Measurements from ENCODE around the gene PDE1A. TPM values are rescaled to one million over a fixed set of nuclear protein-coding genes. Genes with fewer than 3 reads are reported as not detected.

Gene PDE1A
- total RNA-seq, 2 experiments from 2014 or later, result not detected

DNA sequence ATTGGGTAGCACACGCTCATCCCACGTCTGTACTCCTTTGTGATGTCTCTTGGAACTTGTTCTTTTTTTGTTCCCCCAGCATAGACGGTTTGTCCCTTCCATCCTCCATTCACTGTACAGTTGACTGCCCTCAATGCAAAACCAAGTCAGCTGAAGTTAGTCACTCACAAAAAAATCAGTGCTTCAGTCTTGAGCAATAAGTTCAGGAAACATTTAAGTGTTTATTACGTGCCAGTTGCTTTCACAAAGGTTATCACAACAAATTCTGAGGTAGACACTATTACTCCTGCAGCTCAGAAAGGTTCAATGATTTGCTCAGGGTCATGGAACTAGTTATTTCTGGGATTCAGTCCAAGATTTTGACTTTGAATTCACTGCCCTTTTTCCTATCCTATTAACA lies 102.2 kb downstream of the PDE1A start:
- no peak overlapping the region for H3K4me3 Mint-ChIP-seq
- ChIA-PET CTCF (no interaction called here), POLR2A (no interaction called here)
- ATAC-seq (ENCODE audit: poor library complexity), result no peak
- no peaks in the 10 kb centered on the region for H3K36me3 Mint-ChIP-seq (ENCODE audit: low read depth)
- H3K4me1 ChIP-seq (ENCODE audit: insufficient read depth, low read length), result no peaks in the 10 kb centered on the region
- no peaks in the 10 kb centered on the region for H3K36me3 ChIP-seq (ENCODE audit: insufficient read depth, low read length)
- H3K4me3 ChIP-seq (ENCODE audit: low read length), result no peak overlapping the region
- no peak for TF ChIP-seq CTCF (IDR thresholded peaks at IDR 0.05)
- no peak overlapping the region for H3K27ac ChIP-seq (ENCODE audit: low read depth in 1 of 2, low read length in 2 of 2)
- H3K27me3 Mint-ChIP-seq, result no peaks in the 10 kb centered on the region
- no peak for DNase-seq
- H3K27me3 ChIP-seq (ENCODE audit: control insufficient read depth in 1 of 2, insufficient read depth in 2 of 2, low read length in 2 of 2), result no peaks in the 10 kb centered on the region
- no peak overlapping the region for H3K27ac Mint-ChIP-seq
- intact Hi-C loops (cut with DNase I, micrococcal nuclease), result no loop called here
- H3K9me3 ChIP-seq (ENCODE audit: control insufficient read depth in 1 of 2, insufficient read depth in 1 of 2, low read length in 2 of 2), result no peaks in the 10 kb centered on the region
- H3K9me3 Mint-ChIP-seq, result no peaks in the 10 kb centered on the region
- no peaks in the 10 kb centered on the region for H3K4me1 Mint-ChIP-seq (ENCODE audit: low read depth)

- Histone ChIP-seq H3K27ac (ENCODE audit: low read depth in 1 of 2, low read length in 2 of 2) (no peak overlapping the region), H3K27me3 (ENCODE audit: control insufficient read depth in 1 of 2, insufficient read depth in 2 of 2, low read length in 2 of 2) (no peaks in the 10 kb centered on the region), H3K4me1 (ENCODE audit: insufficient read depth, low read length) (no peaks in the 10 kb centered on the region), H3K4me3 (ENCODE audit: low read length) (no peak overlapping the region), H3K9me3 (ENCODE audit: control insufficient read depth in 1 of 2, insufficient read depth in 1 of 2, low read length in 2 of 2) (no peaks in the 10 kb centered on the region), H3K36me3 (ENCODE audit: insufficient read depth, low read length) (no peaks in the 10 kb centered on the region)
- no peak overlapping the region for H3K27ac Mint-ChIP-seq
- H3K4me1 Mint-ChIP-seq (ENCODE audit: low read depth), result no peaks in the 10 kb centered on the region
- ChIA-PET CTCF (interaction anchor here (0.5 kb wide), 1 partner anchor 1930 kb away, joined by 4 read pairs; no protein-coding TSS in a partner anchor), POLR2A (no interaction called here)
- no peaks in the 10 kb centered on the region for H3K9me3 Mint-ChIP-seq
- DNase-seq (no peak), ATAC-seq (ENCODE audit: poor library complexity) (no peak)
- H3K36me3 Mint-ChIP-seq (ENCODE audit: low read depth), result no peaks in the 10 kb centered on the region
- no peak overlapping the region for H3K4me3 Mint-ChIP-seq
- intact Hi-C loops (cut with DNase I, micrococcal nuclease), result no loop called here
- H3K27me3 Mint-ChIP-seq, result no peaks in the 10 kb centered on the region
- TF ChIP-seq CTCF (IDR thresholded peaks at IDR 0.05), result no peak
Measured at GRCh38 chr2:182321096-182321495, 105.7 kb downstream of the PDE1A start.

DNA sequence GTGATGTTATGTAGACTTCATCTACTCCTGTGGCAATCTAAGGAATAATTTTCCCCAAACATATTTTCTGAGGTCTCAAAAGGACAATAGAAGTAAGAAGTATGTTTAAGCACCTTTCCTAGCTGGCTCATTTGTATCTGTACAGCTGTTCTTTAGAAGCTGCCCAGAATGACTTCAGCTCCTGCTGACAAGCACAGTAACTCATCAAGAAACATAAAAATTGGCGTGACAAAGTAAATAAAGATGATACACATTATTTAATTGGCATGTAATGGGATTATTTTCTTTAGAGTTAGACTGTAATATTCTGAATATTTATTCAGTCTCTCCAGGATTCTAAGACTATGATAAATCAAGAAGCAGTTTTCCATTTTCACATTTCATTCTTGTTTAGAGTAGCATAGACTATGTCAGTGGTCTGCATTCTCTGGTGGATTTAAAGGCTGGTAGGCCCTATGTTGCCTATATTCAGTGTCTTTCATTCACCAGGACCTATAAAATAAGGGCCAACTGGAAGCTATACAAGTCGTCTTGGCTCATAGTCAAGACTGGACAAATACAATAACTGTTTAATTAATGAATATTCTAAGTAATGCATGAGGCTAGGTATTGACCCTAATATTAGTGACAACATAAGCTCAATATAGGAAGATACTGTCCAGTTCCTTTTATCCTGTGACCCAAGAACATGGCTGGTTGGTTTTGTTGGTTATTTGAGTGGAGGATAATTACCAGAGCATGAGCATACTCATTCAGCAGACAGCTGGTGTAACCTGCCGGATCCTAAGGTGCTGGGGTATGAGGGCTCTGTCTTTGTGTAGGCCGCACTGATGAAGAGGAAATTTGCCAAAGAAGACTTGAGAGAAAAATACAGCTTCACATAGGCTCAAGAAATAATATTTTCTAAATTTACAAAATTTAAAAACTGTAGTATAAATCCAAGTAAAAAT lies 107.0 kb downstream of the PDE1A start:
- ATAC-seq (ENCODE audit: poor library complexity) (no peak), DNase-seq (no peak)
- no peaks in the 10 kb centered on the region for H3K27me3 Mint-ChIP-seq
- Histone ChIP-seq H3K4me1 (ENCODE audit: insufficient read depth, low read length) (no peaks in the 10 kb centered on the region), H3K4me3 (ENCODE audit: low read length) (no peak overlapping the region), H3K9me3 (ENCODE audit: control insufficient read depth in 1 of 2, insufficient read depth in 1 of 2, low read length in 2 of 2) (no peaks in the 10 kb centered on the region), H3K27me3 (ENCODE audit: control insufficient read depth in 1 of 2, insufficient read depth in 2 of 2, low read length in 2 of 2) (no peaks in the 10 kb centered on the region), H3K36me3 (ENCODE audit: insufficient read depth, low read length) (no peaks in the 10 kb centered on the region), H3K27ac (ENCODE audit: low read depth in 1 of 2, low read length in 2 of 2) (no peak overlapping the region)
- no peaks in the 10 kb centered on the region for H3K9me3 Mint-ChIP-seq
- H3K4me3 Mint-ChIP-seq, result no peak overlapping the region
- POLR2A ChIA-PET, result no interaction called here
- CTCF ChIA-PET, result no interaction called here
- no peaks in the 10 kb centered on the region for H3K36me3 Mint-ChIP-seq (ENCODE audit: low read depth)
- TF ChIP-seq CTCF (IDR thresholded peaks at IDR 0.05), result no peak
- intact Hi-C loops (cut with DNase I, micrococcal nuclease), result no loop called here
- no peak overlapping the region for H3K27ac Mint-ChIP-seq
- H3K4me1 Mint-ChIP-seq (ENCODE audit: low read depth), result no peaks in the 10 kb centered on the region
